GM12874 (cell line): ENCODE measurements around the gene TAF5L.

Source experiments
- TF ChIP-seq, protein P1 (sequence below): IDR thresholded peaks from 2 replicates; pipeline ENCODE4 v1.5.1; 2011; ENCODE audit warnings: low read depth, mild to moderate bottlenecking, control low read depth, low read length, moderate library complexity; ENCODE audit not compliant: insufficient read depth

TAF5L gene

DNA sequence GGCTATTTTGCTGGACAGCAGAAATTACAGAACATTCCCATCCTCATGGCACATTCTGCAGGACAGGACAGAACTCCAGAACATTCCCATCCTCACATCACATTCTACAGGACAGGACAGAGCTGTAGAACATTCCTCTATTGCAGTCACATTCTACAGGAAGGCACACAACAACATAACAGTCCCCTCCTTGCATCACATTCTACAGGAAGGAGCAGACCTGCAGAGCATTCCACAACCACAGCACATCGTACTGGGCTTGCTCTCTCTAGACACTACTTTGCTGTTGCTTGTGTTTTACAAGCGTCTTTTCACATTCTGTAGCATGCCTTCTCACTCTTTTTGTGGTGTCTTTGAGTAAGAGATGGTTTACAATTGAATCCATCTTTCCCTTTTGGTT, 40.6 kb downstream of the TAF5L start:
- TF ChIP-seq, protein P1, sequence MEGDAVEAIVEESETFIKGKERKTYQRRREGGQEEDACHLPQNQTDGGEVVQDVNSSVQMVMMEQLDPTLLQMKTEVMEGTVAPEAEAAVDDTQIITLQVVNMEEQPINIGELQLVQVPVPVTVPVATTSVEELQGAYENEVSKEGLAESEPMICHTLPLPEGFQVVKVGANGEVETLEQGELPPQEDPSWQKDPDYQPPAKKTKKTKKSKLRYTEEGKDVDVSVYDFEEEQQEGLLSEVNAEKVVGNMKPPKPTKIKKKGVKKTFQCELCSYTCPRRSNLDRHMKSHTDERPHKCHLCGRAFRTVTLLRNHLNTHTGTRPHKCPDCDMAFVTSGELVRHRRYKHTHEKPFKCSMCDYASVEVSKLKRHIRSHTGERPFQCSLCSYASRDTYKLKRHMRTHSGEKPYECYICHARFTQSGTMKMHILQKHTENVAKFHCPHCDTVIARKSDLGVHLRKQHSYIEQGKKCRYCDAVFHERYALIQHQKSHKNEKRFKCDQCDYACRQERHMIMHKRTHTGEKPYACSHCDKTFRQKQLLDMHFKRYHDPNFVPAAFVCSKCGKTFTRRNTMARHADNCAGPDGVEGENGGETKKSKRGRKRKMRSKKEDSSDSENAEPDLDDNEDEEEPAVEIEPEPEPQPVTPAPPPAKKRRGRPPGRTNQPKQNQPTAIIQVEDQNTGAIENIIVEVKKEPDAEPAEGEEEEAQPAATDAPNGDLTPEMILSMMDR: no peak

DNA sequence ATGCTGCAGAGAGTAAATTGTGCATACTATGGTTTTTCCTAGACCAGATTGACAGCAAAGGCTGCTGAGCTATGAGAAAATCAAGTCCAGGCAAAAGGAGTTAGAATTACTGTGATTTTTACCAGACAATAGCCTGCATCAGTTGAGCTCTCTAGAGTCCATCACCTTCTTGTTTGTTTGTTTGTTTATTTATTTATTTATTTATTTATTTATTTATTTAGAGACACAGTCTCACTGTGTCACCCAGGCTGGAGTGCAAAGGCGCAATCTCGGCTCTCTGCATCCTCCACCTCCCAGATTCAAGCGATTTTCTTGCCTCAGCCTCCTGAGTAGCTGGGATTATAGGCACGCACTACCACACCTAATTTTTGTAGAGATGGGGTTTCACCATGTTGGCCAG, 43.2 kb downstream of the TAF5L start:
- TF ChIP-seq, protein P1: no peak

DNA sequence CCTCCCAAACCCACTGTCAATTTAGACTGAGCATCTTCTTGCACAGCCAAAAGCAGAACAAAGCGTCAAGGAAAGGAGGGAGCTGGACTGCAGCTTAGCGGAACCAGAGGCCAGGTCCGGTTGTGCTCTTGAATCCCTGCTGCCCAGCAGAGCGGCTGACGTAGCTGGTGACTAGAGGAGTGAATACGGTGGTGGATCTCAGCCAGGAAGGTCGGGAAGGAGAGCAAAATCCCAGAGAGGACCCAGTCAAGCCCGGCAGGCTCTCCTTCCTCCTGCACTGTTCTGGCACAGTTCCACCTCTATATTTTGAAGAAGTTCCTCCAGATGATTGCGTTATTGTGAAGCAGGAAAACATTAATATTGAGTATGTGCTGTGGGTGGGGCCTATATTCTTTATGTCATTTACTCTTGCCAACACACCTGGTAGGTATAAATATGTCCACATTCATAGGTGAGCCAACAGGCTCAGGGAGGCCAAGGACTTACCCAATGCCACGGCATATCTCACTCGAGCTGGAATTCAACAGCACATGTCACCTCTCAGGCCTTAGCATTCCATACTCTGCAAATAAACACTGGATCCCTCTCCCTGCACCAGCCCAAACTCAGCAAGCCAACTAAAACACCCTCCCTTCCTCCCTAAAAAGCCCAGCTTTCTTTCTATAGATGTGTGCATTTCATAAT, 43.8 kb downstream of the TAF5L start:
- TF ChIP-seq, protein P1: no peak

DNA sequence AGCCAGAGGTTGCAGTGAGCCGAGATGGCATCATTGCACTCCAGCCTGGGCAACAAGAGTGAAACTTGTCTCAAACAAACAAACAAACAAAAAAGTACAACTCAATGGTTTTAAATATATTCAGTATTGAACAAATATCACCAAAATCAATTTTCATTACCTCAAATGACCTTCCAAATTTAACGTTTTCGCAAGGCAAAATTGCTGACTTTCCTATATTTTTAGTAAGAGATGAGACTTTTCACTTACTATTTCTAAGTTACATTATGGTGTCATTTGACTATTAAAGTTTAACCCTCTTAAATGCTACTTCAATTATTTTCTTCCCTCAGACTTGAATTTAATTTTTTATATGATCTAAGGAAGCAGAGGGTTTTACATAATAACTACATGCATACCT, 44.4 kb downstream of the TAF5L start:
- TF ChIP-seq, protein P1: no peak

DNA sequence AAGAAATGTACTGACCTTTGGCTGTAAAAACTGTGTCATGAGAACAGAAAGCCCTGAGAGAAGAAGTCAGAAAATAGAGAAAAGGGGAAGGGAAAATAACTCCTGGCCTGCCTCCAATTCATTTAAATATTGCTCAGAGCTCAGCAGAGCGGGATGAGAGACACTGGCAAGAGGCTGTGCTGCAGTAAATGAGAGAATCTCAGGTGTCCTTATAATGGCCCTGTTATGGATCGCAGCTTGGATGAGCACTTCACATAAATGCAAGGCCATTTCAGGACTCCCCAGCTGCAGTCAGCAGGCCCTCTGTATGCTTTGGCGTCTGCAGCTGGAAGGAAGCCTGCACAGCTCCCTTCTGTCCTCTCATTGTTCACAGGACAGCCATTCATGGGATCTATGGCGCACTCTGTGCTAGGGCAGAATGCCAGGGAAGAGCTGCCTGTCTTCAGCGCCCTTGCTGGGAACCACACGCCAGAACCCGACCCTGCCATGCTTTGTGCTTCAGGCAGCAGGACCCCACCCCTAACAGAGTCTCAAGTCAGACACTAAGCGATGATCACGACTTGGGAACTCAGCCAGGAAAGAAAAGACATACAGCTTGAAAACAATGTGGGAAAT, 46.8 kb downstream of the TAF5L start:
- TF ChIP-seq, protein P1: no peak

DNA sequence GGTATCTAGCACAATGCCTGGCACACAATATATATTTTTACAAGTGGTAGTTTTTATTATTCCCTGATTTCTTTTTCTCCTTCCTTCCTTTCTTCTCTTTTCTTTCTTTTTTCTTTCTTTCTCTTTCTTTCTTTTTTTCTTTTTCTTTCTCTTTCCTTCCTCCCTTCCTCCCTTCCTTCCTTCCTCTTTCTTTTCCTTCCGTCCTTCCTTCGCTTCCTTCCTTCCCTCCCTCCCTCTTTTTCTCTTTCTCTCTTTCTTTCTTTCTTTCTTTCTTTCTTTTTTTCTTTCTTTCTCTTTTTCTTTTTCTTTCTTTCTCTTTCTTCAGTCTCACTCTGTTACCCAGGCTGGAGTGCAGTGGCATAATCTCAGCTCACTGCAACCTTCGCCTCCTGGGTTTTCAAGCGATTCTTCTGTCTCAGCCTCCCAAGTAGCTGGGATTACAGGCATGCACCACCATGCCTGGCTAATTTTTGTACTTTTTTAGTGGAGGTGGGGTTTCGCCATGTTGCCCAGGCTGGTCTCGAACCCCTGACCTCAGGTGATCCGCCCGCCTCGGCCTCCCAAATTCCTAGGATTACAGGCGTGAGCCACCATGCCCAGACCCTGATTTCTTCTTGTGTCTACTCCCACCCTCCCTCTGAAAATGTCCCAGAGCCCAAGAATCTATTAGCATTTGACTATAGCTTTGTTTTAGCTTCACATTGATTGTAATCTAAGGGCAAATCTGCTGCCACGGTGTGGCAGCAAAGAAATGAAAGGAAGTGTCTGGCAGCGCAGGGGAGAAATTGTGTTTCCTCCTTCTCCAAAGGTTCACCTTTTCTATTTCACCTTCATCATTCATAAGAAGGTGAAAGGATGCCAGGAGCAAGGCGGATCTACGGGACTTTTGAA, 47.5 kb downstream of the TAF5L start:
- TF ChIP-seq, protein P1: no peak
